ENCODE results near the gene MCTP2.
"Not testable (repeated sequence)": the region's sequence is repeated elsewhere in the genome, so short reads cannot be mapped to it uniquely, and the experiment has no call there.

MCTP2 gene

GRCh38 chr15:94242257-94242656 lies 10.9 kb downstream of the MCTP2 start:
- no peak for DNase-seq
- TF ChIP-seq GATA1 (IDR thresholded peaks at IDR 0.05; ENCODE audit: low read depth, low read length) (no peak), POLR2A (IDR thresholded peaks at IDR 0.05; ENCODE audit: low read length) (no peak)

DNA sequence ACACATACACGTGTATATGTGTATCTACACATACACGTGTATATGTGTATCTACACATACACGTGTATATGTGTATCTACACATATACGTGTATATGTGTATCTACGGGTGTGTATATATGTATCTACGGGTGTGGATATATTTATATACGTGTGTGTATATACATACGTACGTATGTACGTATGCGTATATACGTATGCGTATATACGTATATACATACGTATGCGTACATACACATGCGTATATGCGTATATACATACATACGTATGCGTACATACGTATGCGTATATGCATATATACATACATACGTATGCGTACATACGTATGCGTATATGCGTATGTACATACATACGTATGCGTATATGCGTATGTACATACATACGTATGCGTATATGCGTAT lies 11.6 kb downstream of the MCTP2 start:
- not testable (repeated sequence) for DNase-seq

- TF ChIP-seq GATA1 (IDR thresholded peaks at IDR 0.05; ENCODE audit: low read depth, low read length) (no peak), POLR2A (IDR thresholded peaks at IDR 0.05; ENCODE audit: low read length) (no peak)
- DNase-seq = no peak
Measured at GRCh38 chr15:94243418-94243817, 12.1 kb downstream of the MCTP2 start.

DNA sequence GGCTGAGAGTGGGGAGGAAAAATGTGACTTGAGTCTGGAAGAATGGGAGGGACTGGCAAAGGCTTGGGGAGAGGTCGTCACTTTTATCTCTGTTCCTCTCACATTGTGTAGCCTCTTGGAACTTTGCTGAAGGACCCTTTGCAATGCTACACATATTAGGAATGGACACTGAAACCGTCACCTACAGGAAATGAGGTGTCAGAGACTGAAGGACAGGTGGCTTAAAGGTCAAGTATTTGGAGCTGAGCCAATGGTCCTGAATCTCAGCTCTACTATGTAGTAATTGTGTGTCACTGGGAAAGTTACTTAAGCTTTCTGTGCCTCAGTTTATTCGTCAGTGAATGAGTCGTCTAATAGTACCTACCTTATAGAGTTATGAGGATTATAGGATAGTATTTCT lies 14.7 kb downstream of the MCTP2 start:
- no peak for TF ChIP-seq GATA1 (IDR thresholded peaks at IDR 0.05; ENCODE audit: low read depth, low read length)
- no peak for TF ChIP-seq POLR2A (IDR thresholded peaks at IDR 0.05; ENCODE audit: low read length)
- DNase-seq = no peak

- no peak for DNase-seq
- TF ChIP-seq POLR2A (IDR thresholded peaks at IDR 0.05; ENCODE audit: low read length) (no peak), GATA1 (IDR thresholded peaks at IDR 0.05; ENCODE audit: low read depth, low read length) (no peak)
Measured at GRCh38 chr15:94247789-94248638, 16.7 kb downstream of the MCTP2 start.

DNA sequence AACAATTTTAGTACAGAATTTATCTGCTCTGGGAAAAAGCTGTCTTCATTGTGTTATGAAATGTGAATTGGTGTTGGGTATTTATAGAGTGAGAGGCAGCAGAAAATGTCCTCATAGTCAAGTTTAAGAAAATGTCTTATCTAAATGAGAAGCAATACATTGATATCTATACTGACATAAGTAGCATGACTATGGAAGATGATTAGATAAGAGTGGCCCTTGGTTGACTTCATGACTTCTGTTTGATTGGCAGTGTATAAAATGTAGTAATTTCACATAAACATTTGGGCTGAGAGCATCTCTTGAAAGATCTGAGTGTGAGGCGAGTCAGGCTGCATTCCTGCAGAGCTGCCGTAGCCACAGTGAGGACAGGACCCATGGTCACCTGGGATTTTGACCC lies 19.4 kb downstream of the MCTP2 start:
- peak; percentile 55 to 84 for DNase-seq

DNA sequence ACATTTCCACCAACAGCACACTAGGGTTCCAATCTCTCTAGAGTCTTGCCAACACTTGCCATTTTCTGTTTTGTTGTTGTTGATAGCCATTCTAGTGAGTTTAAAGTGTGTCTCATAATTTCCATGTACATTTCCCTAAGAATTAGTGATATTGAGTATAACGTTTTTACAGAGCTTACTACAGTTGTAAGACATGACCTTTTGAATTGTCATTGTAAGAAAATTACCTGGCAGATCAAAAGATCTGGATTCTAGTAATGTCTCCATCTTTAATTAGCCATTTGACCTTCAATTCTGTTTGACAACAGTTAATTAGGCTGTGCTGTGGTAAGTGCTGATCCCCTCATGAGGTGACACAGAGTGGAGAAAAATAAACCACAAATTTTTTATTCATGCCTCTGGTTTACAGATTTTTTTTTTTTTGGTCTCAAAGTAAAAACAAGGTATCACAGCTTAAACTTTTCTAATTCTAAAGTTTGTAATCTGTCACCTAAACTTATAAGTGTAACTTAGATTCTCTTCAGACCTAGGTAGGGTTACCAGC lies 20.9 kb downstream of the MCTP2 start:
- TF ChIP-seq GATA1 (IDR thresholded peaks at IDR 0.05; ENCODE audit: low read depth, low read length) = no peak
- TF ChIP-seq POLR2A (IDR thresholded peaks at IDR 0.05; ENCODE audit: low read length) = no peak
- no peak for DNase-seq

More for the DNA sequence above, 19.4 kb downstream of the MCTP2 start:
- TF ChIP-seq POLR2A (IDR thresholded peaks at IDR 0.05; ENCODE audit: low read length) = no peak
- no peak for TF ChIP-seq GATA1 (IDR thresholded peaks at IDR 0.05; ENCODE audit: low read depth, low read length)

DNA sequence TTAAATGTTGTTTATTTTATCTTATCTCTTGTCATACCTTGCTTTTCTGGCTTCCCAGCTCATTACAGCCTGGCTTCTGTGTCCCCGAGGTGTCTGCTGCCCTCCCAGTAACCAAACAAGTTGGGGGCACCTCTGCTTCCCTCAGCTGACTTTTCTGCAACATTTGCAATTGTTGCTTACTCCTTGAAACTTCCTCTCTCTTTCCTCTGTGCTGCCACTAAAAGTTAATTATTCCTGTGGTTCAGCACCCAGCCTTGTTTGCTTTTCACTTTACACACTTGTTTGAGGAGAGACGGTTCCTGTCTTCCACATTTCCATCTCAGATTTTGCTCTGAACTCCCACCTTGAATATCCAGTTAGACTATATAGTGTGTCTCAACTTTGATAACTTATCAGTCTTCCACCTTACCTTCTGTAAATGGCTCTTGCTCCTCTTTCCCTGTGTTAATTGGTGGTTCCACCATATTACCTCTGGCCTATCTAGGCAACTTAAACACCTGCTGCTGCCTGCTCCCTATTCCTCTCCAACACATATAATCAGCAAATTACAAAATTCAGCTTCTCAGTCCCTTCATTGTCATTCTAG lies 21.6 kb downstream of the MCTP2 start:
- TF ChIP-seq GATA1 (IDR thresholded peaks at IDR 0.05; ENCODE audit: low read depth, low read length) (no peak), POLR2A (IDR thresholded peaks at IDR 0.05; ENCODE audit: low read length) (no peak)
- DNase-seq = peak in 1 of 2 experiments; percentile 49

DNA sequence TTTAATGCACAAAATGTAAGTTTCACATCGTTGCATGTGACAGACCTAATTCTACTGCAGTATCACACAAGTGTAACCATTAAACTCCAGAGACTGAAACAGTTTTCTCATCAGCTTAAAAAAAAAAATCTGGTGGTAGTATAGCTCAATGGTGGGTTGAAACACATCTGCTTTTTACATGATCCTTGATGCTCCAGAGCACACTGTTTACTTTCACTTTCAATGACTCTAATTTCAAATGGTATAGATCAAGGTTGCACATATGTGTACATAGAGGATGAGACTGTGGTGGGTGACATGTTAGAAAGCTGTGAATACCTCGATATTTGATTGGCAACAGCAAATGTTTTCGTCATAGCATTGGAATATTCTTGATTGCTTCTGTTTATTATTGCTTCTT lies 22.4 kb downstream of the MCTP2 start:
- DNase-seq = peak in 1 of 2 experiments; percentile 19

DNA sequence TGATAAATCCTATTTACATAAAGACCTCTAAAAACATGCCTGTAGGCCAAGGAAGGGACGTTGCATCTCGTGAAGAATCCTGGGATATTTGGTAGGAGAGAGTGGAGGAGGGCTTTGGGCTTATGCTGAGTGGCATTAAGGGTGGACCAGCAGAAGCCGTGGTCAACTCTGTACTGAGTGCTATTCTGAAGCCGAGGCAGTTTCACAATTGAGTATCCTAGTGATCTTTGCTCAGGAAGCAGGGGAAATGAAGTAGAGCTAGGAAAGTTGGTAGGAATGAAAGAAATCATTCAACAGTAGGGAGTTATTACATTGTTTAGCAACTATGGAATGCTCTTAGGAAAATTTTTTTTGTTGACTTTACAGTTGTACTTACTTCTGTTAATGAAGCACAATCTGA lies 24.2 kb downstream of the MCTP2 start:
- no peak for TF ChIP-seq GATA1 (IDR thresholded peaks at IDR 0.05; ENCODE audit: low read depth, low read length)
- no peak for TF ChIP-seq POLR2A (IDR thresholded peaks at IDR 0.05; ENCODE audit: low read length)
- DNase-seq = no peak

More for the DNA sequence above, 22.4 kb downstream of the MCTP2 start:
- TF ChIP-seq POLR2A (IDR thresholded peaks at IDR 0.05; ENCODE audit: low read length) = no peak
- no peak for TF ChIP-seq GATA1 (IDR thresholded peaks at IDR 0.05; ENCODE audit: low read depth, low read length)

DNA sequence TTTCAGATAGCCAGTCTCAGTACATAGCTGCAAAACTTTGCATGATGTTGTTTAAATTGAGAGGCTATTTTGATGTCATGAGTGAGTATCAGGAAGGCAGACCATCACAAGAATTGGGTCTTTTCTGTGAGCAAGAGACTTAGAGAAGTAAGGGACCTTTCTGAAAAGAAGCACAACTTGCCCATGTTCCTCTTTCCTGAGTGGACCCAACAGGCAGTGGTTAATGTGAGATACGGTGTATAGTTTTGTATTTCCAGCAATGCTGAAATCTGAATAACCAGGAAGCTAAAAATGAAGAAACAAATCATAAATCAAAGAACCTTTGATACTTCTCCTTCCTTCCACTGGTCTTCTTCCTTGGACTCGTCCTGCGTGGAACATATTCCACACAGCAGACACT lies 25.1 kb downstream of the MCTP2 start:
- no peak for TF ChIP-seq GATA1 (IDR thresholded peaks at IDR 0.05; ENCODE audit: low read depth, low read length)
- TF ChIP-seq POLR2A (IDR thresholded peaks at IDR 0.05; ENCODE audit: low read length) = no peak
- DNase-seq = no peak

GRCh38 chr15:94257776-94258175 lies 26.4 kb downstream of the MCTP2 start:
- not testable (repeated sequence) for DNase-seq

- no peak for DNase-seq
- TF ChIP-seq POLR2A (IDR thresholded peaks at IDR 0.05; ENCODE audit: low read length) (no peak), GATA1 (IDR thresholded peaks at IDR 0.05; ENCODE audit: low read depth, low read length) (no peak)
Measured at GRCh38 chr15:94258246-94258645, 26.9 kb downstream of the MCTP2 start.

DNA sequence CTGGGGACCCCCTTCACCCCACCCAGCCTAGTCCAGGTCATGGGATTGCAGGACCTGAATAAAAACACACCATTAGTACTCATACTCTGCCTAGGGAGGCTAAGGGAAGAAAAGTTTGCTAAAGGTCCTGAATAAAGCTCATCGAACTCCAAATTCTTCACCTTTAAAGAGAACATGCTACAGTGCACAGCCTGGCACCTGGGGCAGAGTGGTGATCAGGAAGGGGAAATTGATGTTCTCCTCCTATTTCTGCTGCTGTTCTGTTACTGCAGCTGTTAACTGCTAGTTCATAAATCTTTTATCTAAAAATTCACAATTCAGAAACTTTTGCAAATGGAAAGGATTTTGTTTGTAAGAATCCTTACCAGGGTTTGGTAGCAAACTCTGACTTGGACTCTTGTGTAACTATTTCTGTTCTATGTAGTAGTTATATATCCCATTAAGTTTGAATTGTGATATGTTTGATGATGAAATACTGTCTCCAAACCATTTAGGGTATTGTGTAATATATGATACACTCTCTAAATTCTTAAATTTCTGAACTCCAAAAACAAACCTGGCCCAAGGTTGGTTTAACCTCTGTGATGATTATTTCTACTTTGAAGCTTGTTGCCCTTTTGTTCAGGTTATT lies 27.9 kb downstream of the MCTP2 start:
- no peak for TF ChIP-seq GATA1 (IDR thresholded peaks at IDR 0.05; ENCODE audit: low read depth, low read length)
- TF ChIP-seq POLR2A (IDR thresholded peaks at IDR 0.05; ENCODE audit: low read length) = no peak
- no peak for DNase-seq
